Ovary (tissue), 3 donors: ENCODE measurements around the gene TST.

Experiments used
- CTCF ChIP-seq, 3 donors: fragments of 450-650 bp in 2 of 3; fragments of 200-600 bp in 1 of 3; IDR thresholded peaks; one replicate each; pipeline versions ENCODE4 v1.5.1 to v1.8.0; 2016 to 2022; ENCODE audit warnings: antibody characterized with exemption in 3 of 3, mild to moderate bottlenecking in 1 of 3
- EP300 ChIP-seq: sonication (generic); formaldehyde crosslinking; IDR thresholded peaks from one replicate; pipeline ENCODE4 v1.6.1; 2017; ENCODE audit warnings: antibody characterized with exemption
- donor health status: DM: no; HTN: no; CAD: no.

- TF ChIP-seq CTCF (IDR thresholded peaks at IDR 0.05) (no peak), EP300 (no peak)
Measured at GRCh38 chr22:37030560-37031281, 11.5 kb upstream of the TST start.
